HCT116 (cell line): ENCODE measurements around the gene CREB3L1. TPM values are rescaled to one million over a fixed set of nuclear protein-coding genes. Genes with fewer than 3 reads are reported as not detected.

ENCODE experiments used
- ATAC-seq: fragments of 200-7000 bp; cut with Tn5 transposase; 2 replicates; pipeline ENCODE4 v1.9.1; 2020; ENCODE audit warnings: mild to moderate bottlenecking, moderate library complexity
- BruUV-seq: library from RNA; stranded (reverse); fragments of 400-500 nt; replicated peaks from 2 replicates; lab custom pipeline; 2021; lab: Mats Ljungman, UMichigan
- CTCF ChIA-PET: fragments of 300-600 bp; sonication (Branson Sonifier 250); formaldehyde crosslinking; loops from one replicate; lab custom pipeline; 2021; ENCODE audit warnings: antibody characterized with exemption; lab: Charles Lee
- POLR2A ChIA-PET: fragments of 300-600, 350-600 bp; sonication (Branson Sonifier 250); formaldehyde crosslinking; loops from one replicate; lab custom pipeline; 2021; ENCODE audit warnings: antibody characterized with exemption; lab: Charles Lee
- RAD21 ChIA-PET, 2 experiments: fragments of 300-600 bp; sonication (Branson Sonifier 250); formaldehyde crosslinking; loops; one replicate each; lab custom pipeline; 2023; ENCODE audit warnings: low total read pairs in 2 of 2; ENCODE audit not compliant: uncharacterized antibody in 2 of 2, unreplicated experiment in 2 of 2, low non-redundant PET in 1 of 2; lab: Charles Lee
- DNase-seq: peaks from one replicate; pipeline ENCODE4 v3.0.0-alpha.2; 2010; ENCODE audit warnings: low read depth, low spot score
- H2AFZ ChIP-seq: fragments of 200-600 bp; shearing (Covaris generic), sonication (generic); 2 replicates; pipeline ENCODE4 v1.6.1; 2017; ENCODE audit warnings: low read depth, mixed run types, mixed read lengths, antibody characterized with exemption, low read length; ENCODE audit not compliant: poor library complexity, severe bottlenecking
- H3K27ac ChIP-seq: 2 replicates; pipeline ENCODE4 v1.5.1; 2012; ENCODE audit warnings: low read depth, low read length
- H3K27me3 ChIP-seq: fragments of 200-600 bp; sonication (generic); 2 replicates; pipeline ENCODE4 v1.6.1; 2016; ENCODE audit warnings: mixed run types, low read length, mixed read lengths; ENCODE audit not compliant: insufficient read depth
- H3K36me3 ChIP-seq, 2 experiments: fragments of 200-500 bp in 1 of 2; fragments of 200-600 bp in 1 of 2; sonication (Bioruptor generic) in 1 of 2; sonication (generic) in 1 of 2; 2 replicates each; pipeline versions ENCODE4 v1.5.1 to v1.6.1; 2014 to 2016; ENCODE audit warnings: low read length in 2 of 2, inconsistent platforms in 1 of 2, mixed read lengths in 1 of 2, mixed run types in 1 of 2; ENCODE audit not compliant: insufficient read depth in 2 of 2, control insufficient read depth in 1 of 2
- H3K4me1 ChIP-seq, 2 experiments: fragments of 200-600 bp in 1 of 2; sonication (generic) in 1 of 2; 2 replicates each; pipeline versions ENCODE4 v1.5.1 to v1.6.1; 2012 to 2017; ENCODE audit warnings: low read length in 2 of 2, inconsistent platforms in 1 of 2, mild to moderate bottlenecking in 1 of 2, mixed read lengths in 1 of 2, mixed run types in 1 of 2, moderate library complexity in 1 of 2; ENCODE audit not compliant: insufficient read depth in 2 of 2, control insufficient read depth in 1 of 2
- H3K4me2 ChIP-seq: fragments of 200-600 bp; sonication (generic); 2 replicates; pipeline ENCODE4 v1.6.1; 2017; ENCODE audit warnings: mixed run types, low read length, mixed read lengths
- H3K4me3 ChIP-seq, 2 experiments: fragments of 200-600 bp in 1 of 2; sonication (generic) in 1 of 2; replicated peaks in 1 of 2; 2 replicates each; pipeline ENCODE4 v1.5.1; 2011 to 2016; ENCODE audit warnings: low read length in 2 of 2, control low read depth in 1 of 2, low read depth in 1 of 2, mild to moderate bottlenecking in 1 of 2, mixed read lengths in 1 of 2, mixed run types in 1 of 2
- H3K79me2 ChIP-seq: fragments of 200-600 bp; sonication (generic); 2 replicates; pipeline ENCODE4 v1.6.1; 2017; ENCODE audit warnings: mild to moderate bottlenecking, mixed run types, low read length, moderate library complexity, mixed read lengths; ENCODE audit not compliant: insufficient read depth
- H3K9ac ChIP-seq: fragments of 200-600 bp; sonication (generic); 2 replicates; pipeline ENCODE4 v1.6.1; 2016; ENCODE audit warnings: low read length, mixed read lengths
- H3K9me2 ChIP-seq: fragments of 200-600 bp; sonication (generic), shearing (Covaris generic); 2 replicates; pipeline ENCODE4 v1.6.1; 2017; ENCODE audit warnings: mixed run types, mild to moderate bottlenecking, moderate library complexity; ENCODE audit not compliant: insufficient read depth
- H3K9me3 ChIP-seq, 2 experiments: fragments of 200-500 bp in 1 of 2; fragments of 200-600 bp in 1 of 2; sonication (Bioruptor generic) in 1 of 2; sonication (generic) in 1 of 2; 2 replicates each; pipeline ENCODE4 v1.6.1; 2014 to 2017; ENCODE audit warnings: low read length in 2 of 2, mixed read lengths in 2 of 2, inconsistent platforms in 1 of 2, low read depth in 1 of 2, mild to moderate bottlenecking in 1 of 2, mixed run types in 1 of 2, moderate library complexity in 1 of 2; ENCODE audit not compliant: control insufficient read depth in 1 of 2, insufficient read depth in 1 of 2
- H4K20me1 ChIP-seq: fragments of 200-600 bp; sonication (generic), shearing (Covaris generic); 2 replicates; pipeline ENCODE4 v1.6.1; 2017; ENCODE audit warnings: mixed run types, mild to moderate bottlenecking, moderate library complexity; ENCODE audit not compliant: insufficient read depth
- CBX3 ChIP-seq: IDR thresholded peaks from 2 replicates; pipeline ENCODE4 v1.6.1; 2012; ENCODE audit warnings: low read depth
- EZH2 ChIP-seq: fragments of 200-600 bp; sonication (generic); IDR thresholded peaks from 2 replicates; pipeline ENCODE4 v1.6.1; 2017; ENCODE audit warnings: antibody characterized with exemption, mixed run types
- EZH2phosphoT487 ChIP-seq: fragments of 200-600 bp; IDR thresholded peaks from 2 replicates; pipeline ENCODE4 v1.6.1; 2018; ENCODE audit warnings: antibody characterized with exemption, borderline replicate concordance
- SRF ChIP-seq: IDR thresholded peaks from 2 replicates; pipeline ENCODE4 v1.6.1; 2012; ENCODE audit warnings: low read depth
- TCF7L2 ChIP-seq: IDR thresholded peaks from 2 replicates; pipeline ENCODE4 v1.7.0; 2011; ENCODE audit warnings: borderline replicate concordance, inconsistent platforms; ENCODE audit not compliant: insufficient read depth, insufficient read length; ENCODE audit errors: extremely low read depth
- ZBTB33 ChIP-seq: IDR thresholded peaks from 2 replicates; pipeline ENCODE4 v1.6.1; 2011; ENCODE audit warnings: mild to moderate bottlenecking, low read length, moderate library complexity; ENCODE audit not compliant: insufficient replicate concordance; ENCODE audit errors: extremely low read depth
- ZNF274 ChIP-seq: fragments of 200-500 bp; sonication (Bioruptor generic); IDR thresholded peaks from 2 replicates; pipeline ENCODE4 v1.6.1; 2014; ENCODE audit warnings: mild to moderate bottlenecking, low read depth, low read length, inconsistent platforms
- intact Hi-C: fragments of 100-400 bp; cut with micrococcal nuclease; formaldehyde crosslinking; loops from 2 replicates; pipeline ENCODE4 v1.10.0; 2022
- total RNA-seq: library from RNA; stranded (reverse); gene quantifications from one replicate; pipeline ENCODE4 v1.2.1, GENCODE V29; 2021; ENCODE audit not compliant: unreplicated experiment

CREB3L1 gene
- total RNA-seq, 1 experiment from 2014 or later, result 0.37 TPM

GRCh38 chr11:46240371-46240770 lies 37.1 kb upstream of the CREB3L1 start:
- CTCF ChIA-PET, result interaction anchor here (1.0 to 5.1 kb wide), 5 partner anchors 69 to 378 kb away, joined by 3 to 56 read pairs (median 5); no protein-coding TSS in a partner anchor
- no TSS peak for BruUV-seq
- H3K9me3 ChIP-seq, result no peaks in the 10 kb centered on the region
- no peak for DNase-seq
- H3K4me1 ChIP-seq, result peaks cover 32 to 68% of the 10 kb centered on the region in 2 experiments
- H4K20me1 ChIP-seq, result no peaks in the 10 kb centered on the region
- H3K4me3 ChIP-seq, result no peak overlapping the region
- TF ChIP-seq EZH2phosphoT487, result no peak
- TF ChIP-seq CBX3, result no peak
- TF ChIP-seq ZBTB33, result no peak
- TF ChIP-seq TCF7L2, result no peak
- TF ChIP-seq SRF, result no peak
- no peak for TF ChIP-seq EZH2
- no peak for TF ChIP-seq ZNF274
- intact Hi-C loops, result loop anchor here (5.0 kb wide), 1 partner anchor 297 kb away; no protein-coding TSS in a partner anchor
- no peak overlapping the region for H3K4me2 ChIP-seq
- no peak overlapping the region for H3K9ac ChIP-seq
- POLR2A ChIA-PET, result interaction anchor here (0.7 to 2.8 kb wide), 4 partner anchors 69 to 117 kb away, joined by 3 to 10 read pairs (median 4); no protein-coding TSS in a partner anchor
- no peaks in the 10 kb centered on the region for H3K9me2 ChIP-seq
- H3K36me3 ChIP-seq, result no peaks in the 10 kb centered on the region
- H3K27me3 ChIP-seq, result no peaks in the 10 kb centered on the region
- ATAC-seq, result no peak
- H2AFZ ChIP-seq, result no peak overlapping the region
- RAD21 ChIA-PET, result interaction anchor here (0.9 to 1.6 kb wide), 2 partner anchors 69 to 74 kb away, joined by 3 to 4 read pairs; no protein-coding TSS in a partner anchor
- H3K27ac ChIP-seq, result no peak overlapping the region
- H3K79me2 ChIP-seq, result no peaks in the 10 kb centered on the region
